H9 (cell line): ENCODE results near the gene RIBC2. TPM values are rescaled to one million over a fixed set of nuclear protein-coding genes. Genes with fewer than 3 reads are reported as not detected.

Experiments
- DNase-seq: peaks from one replicate; pipeline ENCODE4 v3.0.0-alpha.2; 2017
- H2AFZ ChIP-seq: one replicate; pipeline ENCODE4 v1.6.1; 2013; ENCODE audit warnings: mild to moderate bottlenecking, low read length, control low read depth, moderate library complexity
- H2AK5ac ChIP-seq: 2 replicates; pipeline ENCODE4 v1.6.1; 2013; ENCODE audit warnings: low read length, control low read depth, mixed read lengths; ENCODE audit not compliant: insufficient read length
- H2BK120ac ChIP-seq: one replicate; pipeline ENCODE4 v1.6.1; 2013; ENCODE audit warnings: low read depth, mild to moderate bottlenecking, low read length, control low read depth, inconsistent platforms; ENCODE audit not compliant: poor library complexity, severe bottlenecking
- H2BK12ac ChIP-seq: 2 replicates; pipeline ENCODE4 v1.6.1; 2013; ENCODE audit warnings: low read length, control low read depth, mixed read lengths, low read depth; ENCODE audit not compliant: insufficient read length
- H2BK15ac ChIP-seq: 2 replicates; pipeline ENCODE4 v1.6.1; 2013; ENCODE audit warnings: low read depth, low read length, control low read depth
- H2BK20ac ChIP-seq: one replicate; pipeline ENCODE4 v1.6.1; 2013; ENCODE audit warnings: low read depth, mild to moderate bottlenecking, low read length, control low read depth, inconsistent platforms; ENCODE audit not compliant: poor library complexity, severe bottlenecking
- H2BK5ac ChIP-seq: 2 replicates; pipeline ENCODE4 v1.6.1; 2013; ENCODE audit warnings: low read length, control low read depth, mixed read lengths; ENCODE audit not compliant: insufficient read length
- H3K14ac ChIP-seq: 2 replicates; pipeline ENCODE4 v1.6.1; 2013; ENCODE audit warnings: low read length, control low read depth; ENCODE audit not compliant: insufficient read depth
- H3K18ac ChIP-seq: 2 replicates; pipeline ENCODE4 v1.6.1; 2013; ENCODE audit warnings: low read depth, mild to moderate bottlenecking, mixed read lengths, low read length, control low read depth; ENCODE audit not compliant: insufficient read length
- H3K23ac ChIP-seq: 2 replicates; pipeline ENCODE4 v1.6.1; 2013; ENCODE audit warnings: low read length, control low read depth, mixed read lengths, low read depth; ENCODE audit not compliant: insufficient read length
- H3K23me2 ChIP-seq: 2 replicates; pipeline ENCODE4 v1.6.1; 2013; ENCODE audit warnings: low read depth, mild to moderate bottlenecking, mixed read lengths, low read length, control low read depth; ENCODE audit not compliant: insufficient read length, poor library complexity, severe bottlenecking
- H3K27ac ChIP-seq: 2 replicates; pipeline ENCODE4 v1.5.1; 2013; ENCODE audit warnings: low read length, control low read depth, mixed read lengths, low read depth; ENCODE audit not compliant: insufficient read length
- H3K27me3 ChIP-seq: 2 replicates; pipeline ENCODE4 v1.6.1; 2013; ENCODE audit warnings: low read length, control low read depth, inconsistent platforms; ENCODE audit not compliant: insufficient read depth
- H3K4ac ChIP-seq: 2 replicates; pipeline ENCODE4 v1.6.1; 2013; ENCODE audit warnings: low read depth, mild to moderate bottlenecking, control low read depth, inconsistent platforms, low read length, moderate library complexity
- H3K4me1 ChIP-seq: 2 replicates; pipeline ENCODE4 v1.6.1; 2013; ENCODE audit warnings: low read length, control low read depth, inconsistent platforms; ENCODE audit not compliant: insufficient read depth
- H3K4me2 ChIP-seq: 2 replicates; pipeline ENCODE4 v1.6.1; 2013; ENCODE audit warnings: low read length, control low read depth, mixed read lengths; ENCODE audit not compliant: insufficient read length, insufficient read depth
- H3K56ac ChIP-seq: 2 replicates; pipeline ENCODE4 v1.6.1; 2013; ENCODE audit warnings: low read depth, mild to moderate bottlenecking, mixed read lengths, low read length, control low read depth; ENCODE audit not compliant: insufficient read length
- H3K79me1 ChIP-seq: 2 replicates; pipeline ENCODE4 v1.6.1; 2013; ENCODE audit warnings: low read depth, mild to moderate bottlenecking, moderate library complexity, low read length, control low read depth, inconsistent platforms; ENCODE audit not compliant: insufficient read depth, poor library complexity, severe bottlenecking
- H3K79me2 ChIP-seq: 2 replicates; pipeline ENCODE4 v1.6.1; 2013; ENCODE audit warnings: low read length, control low read depth, inconsistent platforms; ENCODE audit not compliant: insufficient read depth
- H3K9ac ChIP-seq: 2 replicates; pipeline ENCODE4 v1.6.1; 2013; ENCODE audit warnings: low read length, control low read depth, mixed read lengths; ENCODE audit not compliant: insufficient read length; ENCODE audit errors: extremely low read depth
- H3K9me3 ChIP-seq: one replicate; pipeline ENCODE4 v1.6.1; 2013; ENCODE audit warnings: low read depth, low read length, inconsistent platforms; ENCODE audit not compliant: control insufficient read depth
- H3T11ph ChIP-seq: one replicate; pipeline ENCODE4 v1.6.1; 2013; ENCODE audit warnings: mild to moderate bottlenecking, low read length, control low read depth, inconsistent platforms
- H4K20me1 ChIP-seq: one replicate; pipeline ENCODE4 v1.6.1; 2013; ENCODE audit not compliant: control insufficient read depth, insufficient read length, insufficient read depth
- H4K5ac ChIP-seq: 2 replicates; pipeline ENCODE4 v1.6.1; 2013; ENCODE audit warnings: low read depth, mild to moderate bottlenecking, mixed read lengths, low read length, control low read depth; ENCODE audit not compliant: insufficient read length
- H4K8ac ChIP-seq: replicated peaks from 2 replicates; pipeline ENCODE4 v1.6.1; 2013; ENCODE audit warnings: low read length, control low read depth, mixed read lengths, low read depth; ENCODE audit not compliant: insufficient read length
- H4K91ac ChIP-seq: 2 replicates; pipeline ENCODE4 v1.6.1; 2013; ENCODE audit warnings: low read depth, mild to moderate bottlenecking, moderate library complexity, mixed read lengths, low read length, control low read depth; ENCODE audit not compliant: insufficient read length
- H3K27ac Mint-ChIP-seq, 3 experiments: 2 replicates in 2 of 3; 3 replicates in 1 of 3; pipeline ENCODE4 v1.8.0; 2020 to 2021; ENCODE audit warnings: mixed read lengths in 3 of 3, mild to moderate bottlenecking in 1 of 3, moderate library complexity in 1 of 3
- H3K27me3 Mint-ChIP-seq: 2 replicates; pipeline ENCODE4 v1.8.0; 2021; ENCODE audit warnings: low read depth, mild to moderate bottlenecking, moderate library complexity, mixed read lengths
- H3K36me3 Mint-ChIP-seq, 3 experiments: 2 replicates in 2 of 3; 3 replicates in 1 of 3; pipeline ENCODE4 v1.8.0; 2020 to 2021; ENCODE audit warnings: low read depth in 3 of 3, mixed read lengths in 3 of 3; ENCODE audit not compliant: insufficient read depth in 1 of 3
- H3K4me1 Mint-ChIP-seq, 2 experiments: 2 replicates each; pipeline ENCODE4 v1.8.0; 2020; ENCODE audit warnings: mixed read lengths in 2 of 2
- H3K4me3 Mint-ChIP-seq, 2 experiments: 2 replicates in 1 of 2; 3 replicates in 1 of 2; pipeline ENCODE4 v1.8.0; 2020 to 2021; ENCODE audit warnings: mild to moderate bottlenecking in 2 of 2, mixed read lengths in 2 of 2, moderate library complexity in 1 of 2
- H3K9me3 Mint-ChIP-seq, 2 experiments: 2 replicates in 1 of 2; 3 replicates in 1 of 2; pipeline ENCODE4 v1.8.0; 2020; ENCODE audit warnings: mild to moderate bottlenecking in 2 of 2, mixed read lengths in 2 of 2, moderate library complexity in 1 of 2
- CTCF ChIP-seq: fragments of 200-600 bp; sonication (generic); conservative IDR thresholded peaks from 3 replicates; pipeline ENCODE4 v1.8.0; 2021; ENCODE audit warnings: antibody characterized with exemption, mild to moderate bottlenecking
- WGBS: extraction: QIAGEN DNeasy Blood & Tissue Kit; methylation state at CpG from one replicate; pipeline ENCODE4 v1.1.7; 2013; ENCODE audit warnings: missing lambda C conversion rate, low lambda C conversion rate, mixed read lengths; ENCODE audit not compliant: insufficient read length; ENCODE audit errors: extremely low coverage; 5-methylcytosine and 5-hydroxymethylcytosine counted together
- total RNA-seq: library from RNA; stranded (reverse); gene quantifications from 2 replicates; pipeline ENCODE4 v1.2.1, GENCODE V29; 2021

RIBC2 gene
- total RNA-seq, 1 experiment from 2014 or later: 4.1 TPM

- H4K91ac ChIP-seq: no peak overlapping the region
- no peak overlapping the region for H2BK5ac ChIP-seq
- no peak for DNase-seq
Observed at GRCh38 chr22:45455621-45456020, 42.1 kb downstream of the RIBC2 start.

More at GRCh38 chr22:45455621-45456020, 42.1 kb downstream of the RIBC2 start:
- no peak overlapping the region for H4K8ac ChIP-seq
- Mint-ChIP-seq H3K36me3 (no peaks in the 10 kb centered on the region), H3K27me3 (peaks cover 8% of the 10 kb centered on the region), H3K27ac (no peak overlapping the region), H3K4me1 (no peaks in the 10 kb centered on the region), H3K4me3 (no peak overlapping the region), H3K9me3 (peaks cover 0 to 2% of the 10 kb centered on the region in 2 experiments; a peak in 1 of 5 replicates)
- H3K27me3 ChIP-seq: no peaks in the 10 kb centered on the region
- no peak overlapping the region for H3K4me2 ChIP-seq
- H3T11ph ChIP-seq: no peak overlapping the region
- no peak overlapping the region for H3K18ac ChIP-seq
- no peaks in the 10 kb centered on the region for H3K23me2 ChIP-seq
- no peaks in the 10 kb centered on the region for H3K79me1 ChIP-seq
- H3K27ac ChIP-seq: no peak overlapping the region
- H2BK120ac ChIP-seq: no peak overlapping the region
- no peak overlapping the region for H3K14ac ChIP-seq
- no peaks in the 10 kb centered on the region for H3K79me2 ChIP-seq
- H3K4ac ChIP-seq: no peak overlapping the region
- no peak overlapping the region for H4K5ac ChIP-seq
- no peak overlapping the region for H2BK12ac ChIP-seq
- no peak overlapping the region for H2BK20ac ChIP-seq
- H2BK15ac ChIP-seq: no peak overlapping the region
- TF ChIP-seq CTCF: no peak
- WGBS: no CpG with 5 or more reads among the region's 4 CpGs
- H4K20me1 ChIP-seq: no peaks in the 10 kb centered on the region
- H2AFZ ChIP-seq: no peak overlapping the region
- no peak overlapping the region for H3K56ac ChIP-seq
- no peaks in the 10 kb centered on the region for H3K4me1 ChIP-seq
- H3K23ac ChIP-seq: no peak overlapping the region
- H3K9ac ChIP-seq: no peak overlapping the region
- no peaks in the 10 kb centered on the region for H3K9me3 ChIP-seq
- H2AK5ac ChIP-seq: no peak overlapping the region
